Measurements from ENCODE around the gene FSIP1.

The FSIP1 gene

DNA sequence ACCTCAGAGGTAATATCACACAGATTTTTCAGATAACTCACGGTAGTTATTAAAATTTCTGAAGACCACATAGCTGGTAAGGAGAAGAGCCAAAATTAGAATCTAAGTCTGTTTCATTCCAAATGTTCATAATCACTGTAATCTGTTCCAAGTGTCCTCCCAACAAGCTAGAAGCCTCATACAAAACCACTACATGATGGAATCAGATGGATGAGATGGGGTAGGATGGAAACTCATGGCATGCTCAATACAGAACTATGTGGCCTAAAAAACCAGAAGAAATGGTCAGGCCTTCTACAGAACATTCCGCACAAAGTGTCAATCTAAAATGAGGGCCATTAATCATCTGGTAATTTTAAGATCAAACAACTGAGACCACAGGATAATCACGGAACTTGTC is 110.0 kb downstream of the FSIP1 start:
- H2AK5ac ChIP-seq (ENCODE audit: low read length): no peak overlapping the region
- H3K4me2 ChIP-seq (ENCODE audit: low read length): no peak overlapping the region
- H2AFZ ChIP-seq (ENCODE audit: insufficient read depth, low read length, poor library complexity): no peak overlapping the region
- H2BK120ac ChIP-seq (ENCODE audit: insufficient read depth, low read length, poor library complexity): no peak overlapping the region
- no peaks in the 10 kb centered on the region for H3K27me3 ChIP-seq (ENCODE audit: insufficient read depth, low read length)
- no peak overlapping the region for H3K9ac ChIP-seq (ENCODE audit: low read length)
- H3K79me2 ChIP-seq (ENCODE audit: control insufficient read depth, insufficient read depth, low read length, poor library complexity): no peaks in the 10 kb centered on the region
- no peak for DNase-seq
- H3K4ac ChIP-seq (ENCODE audit: low read depth, low read length): no peak overlapping the region
- no peaks in the 10 kb centered on the region for H3K36me3 ChIP-seq (ENCODE audit: control insufficient read depth in 1 of 2, insufficient read depth in 2 of 2, low read length in 2 of 2)
- no peak overlapping the region for H4K91ac ChIP-seq (ENCODE audit: low read depth, low read length)
- H2BK12ac ChIP-seq (ENCODE audit: low read length): no peak overlapping the region
- H3K14ac ChIP-seq (ENCODE audit: low read length): no peak overlapping the region
- H3K79me1 ChIP-seq (ENCODE audit: low read length): no peaks in the 10 kb centered on the region
- H3K4me1 ChIP-seq (ENCODE audit: control insufficient read depth in 1 of 2, insufficient read depth in 2 of 2, low read length in 2 of 2): peaks cover 0 to 2% of the 10 kb centered on the region in 2 experiments
- no peak overlapping the region for H3K23ac ChIP-seq (ENCODE audit: low read length)
- H4K12ac ChIP-seq (ENCODE audit: low read depth, low read length): no peak overlapping the region
- H4K8ac ChIP-seq (ENCODE audit: low read depth, low read length): no peak overlapping the region
- H3K4me3 ChIP-seq (ENCODE audit: low read depth, low read length): no peak overlapping the region
- H3K27ac ChIP-seq (ENCODE audit: low read depth, low read length): no peak overlapping the region
- H3K9me3 ChIP-seq (ENCODE audit: insufficient read depth, low read depth, low read length): no peaks in the 10 kb centered on the region
- no peak overlapping the region for H2BK5ac ChIP-seq (ENCODE audit: low read depth, low read length, poor library complexity)
- no CpG with 5 or more reads among the region's 3 CpGs for WGBS (ENCODE audit: extremely low coverage, insufficient coverage, insufficient read length)
- no peak overlapping the region for H3K18ac ChIP-seq (ENCODE audit: low read length)

DNA sequence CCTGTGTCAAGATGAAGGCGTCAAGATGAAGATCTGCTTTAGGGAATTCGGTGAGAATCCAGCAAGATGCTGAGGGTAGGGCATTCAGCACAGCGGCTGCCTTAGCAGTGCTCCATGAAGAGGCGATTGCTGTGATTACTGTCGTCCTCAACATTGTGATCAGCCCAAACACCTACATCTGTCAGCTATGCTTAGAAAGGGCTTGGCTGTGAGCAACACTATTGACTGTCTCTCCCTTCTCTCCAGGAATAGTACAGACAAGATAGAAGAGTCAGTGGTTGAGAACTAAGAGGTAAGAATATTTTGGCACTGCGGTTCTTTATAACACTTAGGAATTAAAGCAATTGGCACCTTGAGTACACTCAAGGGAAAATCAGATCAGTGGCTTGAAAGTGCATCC is 110.5 kb downstream of the FSIP1 start:
- Histone ChIP-seq H2BK5ac (ENCODE audit: low read depth, low read length, poor library complexity) (no peak overlapping the region), H3K79me2 (ENCODE audit: control insufficient read depth, insufficient read depth, low read length, poor library complexity) (no peaks in the 10 kb centered on the region), H3K14ac (ENCODE audit: low read length) (no peak overlapping the region), H4K12ac (ENCODE audit: low read depth, low read length) (no peak overlapping the region), H3K79me1 (ENCODE audit: low read length) (peaks cover 2% of the 10 kb centered on the region), H2AK5ac (ENCODE audit: low read length) (no peak overlapping the region), H3K36me3 (ENCODE audit: control insufficient read depth in 1 of 2, insufficient read depth in 2 of 2, low read length in 2 of 2) (no peaks in the 10 kb centered on the region), H2AFZ (ENCODE audit: insufficient read depth, low read length, poor library complexity) (no peak overlapping the region), H3K18ac (ENCODE audit: low read length) (no peak overlapping the region), H3K27me3 (ENCODE audit: insufficient read depth, low read length) (no peaks in the 10 kb centered on the region), H3K9ac (ENCODE audit: low read length) (no peak overlapping the region), H2BK12ac (ENCODE audit: low read length) (no peak overlapping the region), H4K8ac (ENCODE audit: low read depth, low read length) (no peak overlapping the region), H3K4me2 (ENCODE audit: low read length) (no peak overlapping the region), H2BK120ac (ENCODE audit: insufficient read depth, low read length, poor library complexity) (no peak overlapping the region), H4K91ac (ENCODE audit: low read depth, low read length) (no peak overlapping the region), H3K4ac (ENCODE audit: low read depth, low read length) (no peak overlapping the region), H3K4me1 (ENCODE audit: control insufficient read depth in 1 of 2, insufficient read depth in 2 of 2, low read length in 2 of 2) (peaks cover 0 to 2% of the 10 kb centered on the region in 2 experiments), H3K9me3 (ENCODE audit: insufficient read depth, low read depth, low read length) (no peaks in the 10 kb centered on the region), H3K27ac (ENCODE audit: low read depth, low read length) (no peak overlapping the region), H3K4me3 (ENCODE audit: low read depth, low read length) (no peak overlapping the region), H3K23ac (ENCODE audit: low read length) (no peak overlapping the region)
- no peak for DNase-seq
- WGBS (ENCODE audit: extremely low coverage, insufficient coverage, insufficient read length): no CpG with 5 or more reads among the region's 6 CpGs

DNA sequence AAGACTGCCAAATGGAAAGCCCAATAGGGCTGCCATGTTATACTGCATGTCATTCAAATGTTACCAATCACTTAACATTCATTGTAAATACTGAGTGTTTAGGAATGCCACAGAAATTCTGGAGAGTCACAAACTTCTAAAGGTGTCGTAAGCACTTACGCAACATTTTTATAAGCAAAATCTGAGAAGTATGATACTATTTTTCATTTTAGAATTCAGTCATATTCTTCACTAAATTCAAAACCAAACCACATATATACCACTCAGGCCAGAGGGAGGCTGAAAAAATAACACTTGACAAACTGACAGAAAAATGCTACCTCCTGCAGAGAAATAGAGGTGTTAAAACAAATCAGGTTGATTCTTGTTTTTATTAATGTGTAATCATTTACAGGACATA is 112.0 kb downstream of the FSIP1 start:
- no peaks in the 10 kb centered on the region for H3K9me3 ChIP-seq (ENCODE audit: insufficient read depth, low read depth, low read length)
- H2BK12ac ChIP-seq (ENCODE audit: low read length): no peak overlapping the region
- WGBS (ENCODE audit: extremely low coverage, insufficient coverage, insufficient read length): no CpG with 5 or more reads among the region's 2 CpGs
- no peak overlapping the region for H3K4me3 ChIP-seq (ENCODE audit: low read depth, low read length)
- H3K79me1 ChIP-seq (ENCODE audit: low read length): peaks cover 2% of the 10 kb centered on the region
- no peak overlapping the region for H2AFZ ChIP-seq (ENCODE audit: insufficient read depth, low read length, poor library complexity)
- no peak overlapping the region for H3K4ac ChIP-seq (ENCODE audit: low read depth, low read length)
- H3K4me1 ChIP-seq (ENCODE audit: control insufficient read depth in 1 of 2, insufficient read depth in 2 of 2, low read length in 2 of 2): peaks cover 0 to 2% of the 10 kb centered on the region in 2 experiments
- H4K8ac ChIP-seq (ENCODE audit: low read depth, low read length): no peak overlapping the region
- no peak overlapping the region for H2AK5ac ChIP-seq (ENCODE audit: low read length)
- no peak overlapping the region for H3K14ac ChIP-seq (ENCODE audit: low read length)
- H3K27me3 ChIP-seq (ENCODE audit: insufficient read depth, low read length): no peaks in the 10 kb centered on the region
- H3K79me2 ChIP-seq (ENCODE audit: control insufficient read depth, insufficient read depth, low read length, poor library complexity): no peaks in the 10 kb centered on the region
- peak in 1 of 2 donors; percentile 6 for DNase-seq
- no peak overlapping the region for H3K23ac ChIP-seq (ENCODE audit: low read length)
- H4K12ac ChIP-seq (ENCODE audit: low read depth, low read length): no peak overlapping the region
- no peak overlapping the region for H2BK120ac ChIP-seq (ENCODE audit: insufficient read depth, low read length, poor library complexity)
- H3K36me3 ChIP-seq (ENCODE audit: control insufficient read depth in 1 of 2, insufficient read depth in 2 of 2, low read length in 2 of 2): no peaks in the 10 kb centered on the region
- H4K91ac ChIP-seq (ENCODE audit: low read depth, low read length): no peak overlapping the region
- no peak overlapping the region for H3K27ac ChIP-seq (ENCODE audit: low read depth, low read length)
- no peak overlapping the region for H2BK5ac ChIP-seq (ENCODE audit: low read depth, low read length, poor library complexity)
- no peak overlapping the region for H3K18ac ChIP-seq (ENCODE audit: low read length)
- H3K9ac ChIP-seq (ENCODE audit: low read length): no peak overlapping the region
- H3K4me2 ChIP-seq (ENCODE audit: low read length): no peak overlapping the region

DNA sequence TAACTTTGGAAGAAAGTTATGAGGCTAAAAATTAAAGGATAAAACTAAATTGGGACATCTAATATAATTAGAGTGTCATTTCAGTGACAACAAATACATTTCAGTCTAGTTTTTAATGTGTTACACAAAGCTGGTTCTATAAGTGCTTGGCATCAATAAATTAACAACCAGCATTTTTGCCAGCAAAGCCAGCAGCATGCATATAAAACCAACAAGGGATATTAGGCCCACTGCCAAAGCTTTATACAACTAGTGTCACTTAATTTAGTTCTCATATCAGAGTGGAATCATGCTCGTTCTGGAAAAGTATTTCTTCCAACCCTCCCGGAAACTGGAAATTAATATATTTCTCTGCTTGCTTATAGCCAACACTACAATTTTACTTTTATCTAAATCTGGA is 113.0 kb downstream of the FSIP1 start:
- no peak overlapping the region for H3K14ac ChIP-seq (ENCODE audit: low read length)
- no peak overlapping the region for H2AFZ ChIP-seq (ENCODE audit: insufficient read depth, low read length, poor library complexity)
- H3K9ac ChIP-seq (ENCODE audit: low read length): no peak overlapping the region
- H3K4ac ChIP-seq (ENCODE audit: low read depth, low read length): no peak overlapping the region
- peaks cover 0 to 2% of the 10 kb centered on the region in 2 experiments for H3K4me1 ChIP-seq (ENCODE audit: control insufficient read depth in 1 of 2, insufficient read depth in 2 of 2, low read length in 2 of 2)
- no peak overlapping the region for H2BK120ac ChIP-seq (ENCODE audit: insufficient read depth, low read length, poor library complexity)
- H3K4me3 ChIP-seq (ENCODE audit: low read depth, low read length): no peak overlapping the region
- H3K23ac ChIP-seq (ENCODE audit: low read length): no peak overlapping the region
- H3K27me3 ChIP-seq (ENCODE audit: insufficient read depth, low read length): no peaks in the 10 kb centered on the region
- H3K18ac ChIP-seq (ENCODE audit: low read length): no peak overlapping the region
- no peak overlapping the region for H2AK5ac ChIP-seq (ENCODE audit: low read length)
- no peaks in the 10 kb centered on the region for H3K79me2 ChIP-seq (ENCODE audit: control insufficient read depth, insufficient read depth, low read length, poor library complexity)
- H3K4me2 ChIP-seq (ENCODE audit: low read length): no peak overlapping the region
- no peak overlapping the region for H4K91ac ChIP-seq (ENCODE audit: low read depth, low read length)
- no CpG with 5 or more reads among the region's 2 CpGs for WGBS (ENCODE audit: extremely low coverage, insufficient coverage, insufficient read length)
- H4K8ac ChIP-seq (ENCODE audit: low read depth, low read length): no peak overlapping the region
- no peak overlapping the region for H2BK12ac ChIP-seq (ENCODE audit: low read length)
- H2BK5ac ChIP-seq (ENCODE audit: low read depth, low read length, poor library complexity): no peak overlapping the region
- no peak overlapping the region for H3K27ac ChIP-seq (ENCODE audit: low read depth, low read length)
- H3K79me1 ChIP-seq (ENCODE audit: low read length): peaks cover 2% of the 10 kb centered on the region
- no peaks in the 10 kb centered on the region for H3K36me3 ChIP-seq (ENCODE audit: control insufficient read depth in 1 of 2, insufficient read depth in 2 of 2, low read length in 2 of 2)
- DNase-seq: no peak
- H4K12ac ChIP-seq (ENCODE audit: low read depth, low read length): no peak overlapping the region
- no peaks in the 10 kb centered on the region for H3K9me3 ChIP-seq (ENCODE audit: insufficient read depth, low read depth, low read length)
